ENCODE measurements around the gene HIVEP2. TPM values are rescaled to one million over a fixed set of nuclear protein-coding genes. Genes with fewer than 3 reads are reported as not detected.

The HIVEP2 gene
- total RNA-seq, 2 donors from 2014 or later, result 1.7 to 2.4 TPM

DNA sequence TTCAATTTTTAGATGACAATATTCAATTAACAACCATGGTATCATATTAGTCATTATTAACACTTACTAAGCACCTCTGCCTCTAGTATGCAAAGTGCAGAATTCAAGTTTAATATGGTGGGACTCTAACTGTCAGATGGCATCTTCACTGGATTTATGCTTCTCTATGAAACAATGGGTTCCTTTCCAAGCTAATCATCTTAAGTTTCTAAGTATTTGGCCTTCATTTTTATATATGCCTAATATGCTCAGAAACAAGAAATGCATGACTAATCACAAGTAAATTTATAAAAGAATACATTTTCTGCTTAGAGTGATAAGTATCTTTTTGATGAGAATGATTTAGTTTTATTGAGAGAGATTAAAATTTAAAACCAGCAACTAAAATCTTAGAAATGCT is 144.7 kb downstream of the HIVEP2 start:
- H3K4me3 Mint-ChIP-seq, result no peak overlapping the region
- Histone ChIP-seq H3K36me3 (ENCODE audit: control insufficient read depth, insufficient read depth, low read length) (no peaks in the 10 kb centered on the region), H3K27ac (ENCODE audit: low read depth, low read length) (no peak overlapping the region), H3K4me1 (ENCODE audit: control insufficient read depth, insufficient read depth, low read length) (no peaks in the 10 kb centered on the region), H3K9me3 (ENCODE audit: control insufficient read depth, low read length) (no peaks in the 10 kb centered on the region), H3K4me3 (ENCODE audit: low read length) (no peak overlapping the region), H3K9ac (ENCODE audit: extremely low read depth, low read length, poor library complexity, severe bottlenecking) (no peak overlapping the region), H3K27me3 (ENCODE audit: control insufficient read depth, insufficient read depth, low read length, poor library complexity, severe bottlenecking) (no peaks in the 10 kb centered on the region)
- no peaks in the 10 kb centered on the region for H3K9me3 Mint-ChIP-seq
- H3K27me3 Mint-ChIP-seq (ENCODE audit: insufficient read depth), result no peaks in the 10 kb centered on the region
- no peak for DNase-seq
- TF ChIP-seq, protein P1, sequence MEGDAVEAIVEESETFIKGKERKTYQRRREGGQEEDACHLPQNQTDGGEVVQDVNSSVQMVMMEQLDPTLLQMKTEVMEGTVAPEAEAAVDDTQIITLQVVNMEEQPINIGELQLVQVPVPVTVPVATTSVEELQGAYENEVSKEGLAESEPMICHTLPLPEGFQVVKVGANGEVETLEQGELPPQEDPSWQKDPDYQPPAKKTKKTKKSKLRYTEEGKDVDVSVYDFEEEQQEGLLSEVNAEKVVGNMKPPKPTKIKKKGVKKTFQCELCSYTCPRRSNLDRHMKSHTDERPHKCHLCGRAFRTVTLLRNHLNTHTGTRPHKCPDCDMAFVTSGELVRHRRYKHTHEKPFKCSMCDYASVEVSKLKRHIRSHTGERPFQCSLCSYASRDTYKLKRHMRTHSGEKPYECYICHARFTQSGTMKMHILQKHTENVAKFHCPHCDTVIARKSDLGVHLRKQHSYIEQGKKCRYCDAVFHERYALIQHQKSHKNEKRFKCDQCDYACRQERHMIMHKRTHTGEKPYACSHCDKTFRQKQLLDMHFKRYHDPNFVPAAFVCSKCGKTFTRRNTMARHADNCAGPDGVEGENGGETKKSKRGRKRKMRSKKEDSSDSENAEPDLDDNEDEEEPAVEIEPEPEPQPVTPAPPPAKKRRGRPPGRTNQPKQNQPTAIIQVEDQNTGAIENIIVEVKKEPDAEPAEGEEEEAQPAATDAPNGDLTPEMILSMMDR (conservative IDR thresholded peaks at IDR 0.05), result no peak
- no peaks in the 10 kb centered on the region for H3K4me1 Mint-ChIP-seq
- no peaks in the 10 kb centered on the region for H3K36me3 Mint-ChIP-seq (ENCODE audit: low read depth)
- no peak overlapping the region for H3K27ac Mint-ChIP-seq

DNA sequence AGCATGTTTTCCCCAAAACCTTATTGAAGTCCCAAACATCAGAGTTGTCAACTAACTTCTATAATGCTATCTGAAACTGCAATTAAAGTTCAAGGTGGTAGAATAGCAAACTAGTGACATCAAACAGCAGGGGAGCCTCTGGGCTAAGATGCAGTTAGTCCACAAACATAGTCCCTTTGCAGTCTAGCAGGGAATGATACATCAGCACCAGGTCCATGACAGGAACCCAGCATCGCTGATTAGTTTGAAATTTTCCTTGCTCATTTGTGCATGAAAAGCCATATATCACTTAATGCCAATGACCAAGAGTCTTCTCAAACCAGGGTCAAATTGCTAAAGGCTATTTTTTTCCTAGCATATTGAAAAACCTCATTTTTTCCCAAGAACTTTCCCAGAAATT is 145.3 kb downstream of the HIVEP2 start:
- TF ChIP-seq, protein P1 (conservative IDR thresholded peaks at IDR 0.05), result no peak
- DNase-seq, result no peak
- Histone ChIP-seq H3K27ac (ENCODE audit: low read depth, low read length) (no peak overlapping the region), H3K4me1 (ENCODE audit: control insufficient read depth, insufficient read depth, low read length) (no peaks in the 10 kb centered on the region), H3K27me3 (ENCODE audit: control insufficient read depth, insufficient read depth, low read length, poor library complexity, severe bottlenecking) (no peaks in the 10 kb centered on the region), H3K9me3 (ENCODE audit: control insufficient read depth, low read length) (no peaks in the 10 kb centered on the region), H3K36me3 (ENCODE audit: control insufficient read depth, insufficient read depth, low read length) (no peaks in the 10 kb centered on the region), H3K9ac (ENCODE audit: extremely low read depth, low read length, poor library complexity, severe bottlenecking) (no peak overlapping the region), H3K4me3 (ENCODE audit: low read length) (no peak overlapping the region)
- 83 to 91% methylated on average over 1 of the region's 1 CpG for WGBS, 2 experiments (ENCODE audit: insufficient coverage in 1 of 2, insufficient read length in 1 of 2)
- no peaks in the 10 kb centered on the region for H3K4me1 Mint-ChIP-seq
- H3K9me3 Mint-ChIP-seq, result no peaks in the 10 kb centered on the region
- no peak overlapping the region for H3K27ac Mint-ChIP-seq
- H3K27me3 Mint-ChIP-seq (ENCODE audit: insufficient read depth), result no peaks in the 10 kb centered on the region
- H3K4me3 Mint-ChIP-seq, result no peak overlapping the region
- H3K36me3 Mint-ChIP-seq (ENCODE audit: low read depth), result no peaks in the 10 kb centered on the region

DNA sequence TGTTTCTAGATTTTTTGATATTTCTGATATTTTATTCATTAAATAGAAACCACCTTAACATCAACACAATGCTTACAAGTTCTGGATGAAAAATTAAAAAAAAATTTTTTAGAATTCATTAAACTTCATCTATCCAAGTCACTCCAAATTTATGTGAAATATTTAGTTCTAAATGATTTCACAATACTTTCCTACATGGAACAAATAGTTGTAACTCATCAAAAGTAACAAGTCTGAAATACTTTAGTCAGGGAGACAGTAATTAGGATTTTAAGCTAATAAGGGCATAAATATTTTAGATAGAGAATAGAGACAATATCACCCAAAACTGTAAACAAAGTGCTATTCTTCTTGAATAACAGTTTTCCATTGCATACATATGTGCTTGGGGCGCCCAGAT is 147.8 kb downstream of the HIVEP2 start:
- no peak overlapping the region for H3K4me3 ChIP-seq (ENCODE audit: low read length)
- H3K4me1 ChIP-seq (ENCODE audit: control insufficient read depth, insufficient read depth, low read length), result no peaks in the 10 kb centered on the region
- no peak overlapping the region for H3K27ac ChIP-seq (ENCODE audit: low read depth, low read length)
- H3K36me3 Mint-ChIP-seq (ENCODE audit: low read depth), result no peaks in the 10 kb centered on the region
- TF ChIP-seq, protein P1 (conservative IDR thresholded peaks at IDR 0.05), result no peak
- 71 to 100% methylated on average over 1 of the region's 1 CpG for WGBS, 2 experiments (ENCODE audit: insufficient coverage in 1 of 2, insufficient read length in 1 of 2)
- H3K27me3 Mint-ChIP-seq (ENCODE audit: insufficient read depth), result no peaks in the 10 kb centered on the region
- DNase-seq, result no peak
- H3K9ac ChIP-seq (ENCODE audit: extremely low read depth, low read length, poor library complexity, severe bottlenecking), result no peak overlapping the region
- H3K27ac Mint-ChIP-seq, result no peak overlapping the region
- H3K9me3 Mint-ChIP-seq, result no peaks in the 10 kb centered on the region
- no peak overlapping the region for H3K4me3 Mint-ChIP-seq
- H3K27me3 ChIP-seq (ENCODE audit: control insufficient read depth, insufficient read depth, low read length, poor library complexity, severe bottlenecking), result no peaks in the 10 kb centered on the region
- H3K9me3 ChIP-seq (ENCODE audit: control insufficient read depth, low read length), result no peaks in the 10 kb centered on the region
- no peaks in the 10 kb centered on the region for H3K4me1 Mint-ChIP-seq
- H3K36me3 ChIP-seq (ENCODE audit: control insufficient read depth, insufficient read depth, low read length), result no peaks in the 10 kb centered on the region

Data from endodermal cell (in vitro differentiated cells).